GM12864 (cell line): ENCODE measurements around the gene HLA-DOA.
A peak's percentile ranks its signal among the peaks of the same experiment; 100 is the strongest.

ENCODE experiments used
- DNase-seq: peaks from one replicate; pipeline ENCODE4 v3.0.0-alpha.2; 2011; ENCODE audit warnings: low read depth
- H3K4me3 ChIP-seq: 2 replicates; pipeline ENCODE4 v1.5.1; 2011; ENCODE audit warnings: mild to moderate bottlenecking, low read depth, low read length, control low read depth
- TF ChIP-seq, protein P1 (sequence below): IDR thresholded peaks from 2 replicates; pipeline ENCODE4 v1.5.1; 2011; ENCODE audit warnings: low read depth, mild to moderate bottlenecking, moderate library complexity, low read length, control low read depth, inconsistent platforms; ENCODE audit errors: missing control alignments

The HLA-DOA gene

DNA sequence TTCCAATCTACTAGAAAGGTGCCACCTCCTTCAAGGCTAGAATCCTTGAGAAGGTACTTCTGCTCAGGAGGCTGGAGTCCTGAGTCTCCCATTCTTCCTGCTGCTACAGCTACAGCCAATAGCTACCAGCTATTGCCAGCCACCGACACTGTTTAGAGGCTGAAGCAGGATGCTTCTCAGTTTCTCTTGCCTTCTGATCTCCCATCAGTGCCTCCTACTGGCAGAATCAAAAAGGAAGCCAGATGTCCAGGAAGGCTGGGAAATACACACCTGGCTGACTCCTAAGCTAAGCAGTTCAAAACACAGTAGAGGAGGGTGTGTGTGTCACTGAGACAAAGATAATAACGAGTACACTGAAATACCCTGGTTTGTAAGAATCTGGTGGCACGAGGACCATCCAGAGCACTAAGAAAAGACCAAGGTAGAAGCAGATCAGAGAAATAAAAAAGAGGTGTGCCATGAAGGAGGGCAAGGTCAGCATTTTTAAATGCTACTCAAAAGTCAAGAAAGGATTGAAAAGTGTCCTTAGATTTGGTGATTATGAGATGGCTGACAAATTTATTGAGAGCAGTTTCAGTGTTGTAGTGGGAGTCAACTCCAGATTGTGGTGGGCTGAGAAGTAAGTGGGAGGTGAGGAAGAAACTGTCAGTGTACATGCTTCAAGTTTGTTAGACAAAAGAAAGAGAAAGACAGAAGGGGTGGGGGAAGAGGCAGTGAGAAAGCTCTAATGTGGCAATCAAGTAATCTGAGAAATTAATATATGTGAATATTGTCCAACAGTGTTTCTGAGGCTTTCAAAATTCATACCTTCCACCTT lies 54.2 kb downstream of the HLA-DOA start:
- DNase-seq = no peak
- no peak overlapping the region for H3K4me3 ChIP-seq
- TF ChIP-seq, protein P1, sequence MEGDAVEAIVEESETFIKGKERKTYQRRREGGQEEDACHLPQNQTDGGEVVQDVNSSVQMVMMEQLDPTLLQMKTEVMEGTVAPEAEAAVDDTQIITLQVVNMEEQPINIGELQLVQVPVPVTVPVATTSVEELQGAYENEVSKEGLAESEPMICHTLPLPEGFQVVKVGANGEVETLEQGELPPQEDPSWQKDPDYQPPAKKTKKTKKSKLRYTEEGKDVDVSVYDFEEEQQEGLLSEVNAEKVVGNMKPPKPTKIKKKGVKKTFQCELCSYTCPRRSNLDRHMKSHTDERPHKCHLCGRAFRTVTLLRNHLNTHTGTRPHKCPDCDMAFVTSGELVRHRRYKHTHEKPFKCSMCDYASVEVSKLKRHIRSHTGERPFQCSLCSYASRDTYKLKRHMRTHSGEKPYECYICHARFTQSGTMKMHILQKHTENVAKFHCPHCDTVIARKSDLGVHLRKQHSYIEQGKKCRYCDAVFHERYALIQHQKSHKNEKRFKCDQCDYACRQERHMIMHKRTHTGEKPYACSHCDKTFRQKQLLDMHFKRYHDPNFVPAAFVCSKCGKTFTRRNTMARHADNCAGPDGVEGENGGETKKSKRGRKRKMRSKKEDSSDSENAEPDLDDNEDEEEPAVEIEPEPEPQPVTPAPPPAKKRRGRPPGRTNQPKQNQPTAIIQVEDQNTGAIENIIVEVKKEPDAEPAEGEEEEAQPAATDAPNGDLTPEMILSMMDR = peak; percentile 72

DNA sequence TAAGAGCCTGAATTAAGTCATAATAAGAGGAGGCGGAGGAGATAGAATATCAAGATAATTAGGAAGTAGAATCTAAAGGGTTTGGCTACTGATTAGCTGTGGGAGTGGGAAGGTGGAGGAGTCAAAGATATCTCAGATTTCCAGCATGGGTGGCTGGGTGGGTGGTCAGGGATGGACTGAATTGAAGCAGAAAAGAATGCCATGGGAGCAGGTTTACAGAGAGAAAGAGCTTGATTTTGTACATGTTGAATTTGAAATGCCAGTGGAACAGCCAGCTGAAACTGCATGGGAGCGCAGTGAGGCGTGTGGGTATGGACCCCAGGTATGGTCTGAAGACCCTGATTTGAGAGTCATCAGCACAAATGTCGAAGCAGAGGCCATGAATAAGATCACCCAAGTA lies 55.1 kb downstream of the HLA-DOA start:
- no peak for DNase-seq
- TF ChIP-seq, protein P1 = no peak
- no peak overlapping the region for H3K4me3 ChIP-seq
